Mesendoderm (in vitro differentiated cells): Measurements from ENCODE around the gene PLCB4.

ENCODE experiments used
- DNase-seq: peaks from one replicate; pipeline ENCODE4 v3.0.0; 2013
- H2AK5ac ChIP-seq: 2 replicates; pipeline ENCODE4 v1.6.1; 2013; ENCODE audit warnings: low read length, inconsistent platforms
- H2BK120ac ChIP-seq: 2 replicates; pipeline ENCODE4 v1.6.1; 2013; ENCODE audit warnings: low read depth, mild to moderate bottlenecking, low read length, moderate library complexity, mixed read lengths
- H2BK15ac ChIP-seq: replicated peaks from 2 replicates; pipeline ENCODE4 v1.6.1; 2013; ENCODE audit warnings: low read depth, mild to moderate bottlenecking, moderate library complexity
- H2BK5ac ChIP-seq: 2 replicates; pipeline ENCODE4 v1.6.1; 2013; ENCODE audit warnings: low read length, inconsistent platforms
- H3K18ac ChIP-seq: 2 replicates; pipeline ENCODE4 v1.6.1; 2013; ENCODE audit warnings: mild to moderate bottlenecking, low read length, mixed read lengths
- H3K23ac ChIP-seq: one replicate; pipeline ENCODE4 v1.6.1; 2013; ENCODE audit warnings: low read length
- H3K27ac ChIP-seq: 2 replicates; pipeline ENCODE4 v1.5.1; 2013; ENCODE audit warnings: low read depth, mild to moderate bottlenecking, inconsistent platforms, low read length, moderate library complexity
- H3K27me3 ChIP-seq: 2 replicates; pipeline ENCODE4 v1.6.1; 2013; ENCODE audit warnings: low read length, control low read depth, mild to moderate bottlenecking, inconsistent platforms; ENCODE audit not compliant: insufficient read depth, poor library complexity
- H3K36me3 ChIP-seq: 2 replicates; pipeline ENCODE4 v1.6.1; 2013; ENCODE audit warnings: low read length, inconsistent platforms; ENCODE audit not compliant: control insufficient read depth, insufficient read depth
- H3K4ac ChIP-seq: one replicate; pipeline ENCODE4 v1.6.1; 2013; ENCODE audit warnings: low read depth, mild to moderate bottlenecking, low read length, moderate library complexity
- H3K4me1 ChIP-seq: 2 replicates; pipeline ENCODE4 v1.6.1; 2013; ENCODE audit warnings: low read depth, low read length, inconsistent platforms; ENCODE audit not compliant: control insufficient read depth
- H3K4me2 ChIP-seq: 2 replicates; pipeline ENCODE4 v1.6.1; 2013; ENCODE audit warnings: low read length
- H3K4me3 ChIP-seq: 2 replicates; pipeline ENCODE4 v1.5.1; 2013; ENCODE audit warnings: mild to moderate bottlenecking, low read length
- H3K56ac ChIP-seq: one replicate; pipeline ENCODE4 v1.6.1; 2013; ENCODE audit warnings: low read length
- H3K79me1 ChIP-seq: 2 replicates; pipeline ENCODE4 v1.6.1; 2013; ENCODE audit warnings: low read length, inconsistent platforms
- H3K79me2 ChIP-seq: 2 replicates; pipeline ENCODE4 v1.6.1; 2013; ENCODE audit warnings: mild to moderate bottlenecking, low read length; ENCODE audit not compliant: control insufficient read depth, insufficient read depth
- H3K9ac ChIP-seq: 2 replicates; pipeline ENCODE4 v1.6.1; 2013; ENCODE audit warnings: low read length, inconsistent platforms
- H4K5ac ChIP-seq: one replicate; pipeline ENCODE4 v1.6.1; 2013; ENCODE audit warnings: low read length
- H4K8ac ChIP-seq: one replicate; pipeline ENCODE4 v1.6.1; 2013; ENCODE audit warnings: low read depth, mild to moderate bottlenecking, control low read depth, low read length, moderate library complexity
- WGBS: extraction: QIAGEN DNeasy Blood & Tissue Kit; methylation state at CpG from one replicate; pipeline ENCODE4 v1.1.7; 2013; ENCODE audit warnings: low lambda C conversion rate, missing lambda C conversion rate; ENCODE audit not compliant: insufficient coverage; ENCODE audit errors: extremely low coverage; 5-methylcytosine and 5-hydroxymethylcytosine counted together

PLCB4 gene

GRCh38 chr20:9117548-9117947 lies 48.7 kb downstream of the PLCB4 start:
- no peak overlapping the region for H3K56ac ChIP-seq
- H2AK5ac ChIP-seq = no peak overlapping the region
- H3K18ac ChIP-seq = no peak overlapping the region
- DNase-seq = no peak
- no peak overlapping the region for H3K27ac ChIP-seq
- H3K79me1 ChIP-seq = no peaks in the 10 kb centered on the region
- H4K8ac ChIP-seq = no peak overlapping the region
- 100% methylated on average over 1 of the region's 3 CpGs for WGBS
- H4K5ac ChIP-seq = no peak overlapping the region
- no peaks in the 10 kb centered on the region for H3K4me1 ChIP-seq
- H3K4me3 ChIP-seq = no peak overlapping the region
- no peak overlapping the region for H2BK15ac ChIP-seq
- no peak overlapping the region for H3K4ac ChIP-seq
- no peaks in the 10 kb centered on the region for H3K79me2 ChIP-seq
- no peaks in the 10 kb centered on the region for H3K27me3 ChIP-seq
- no peak overlapping the region for H2BK5ac ChIP-seq
- H3K23ac ChIP-seq = no peak overlapping the region
- H3K36me3 ChIP-seq = no peaks in the 10 kb centered on the region
- no peak overlapping the region for H3K9ac ChIP-seq
- no peak overlapping the region for H2BK120ac ChIP-seq
- H3K4me2 ChIP-seq = no peak overlapping the region

DNA sequence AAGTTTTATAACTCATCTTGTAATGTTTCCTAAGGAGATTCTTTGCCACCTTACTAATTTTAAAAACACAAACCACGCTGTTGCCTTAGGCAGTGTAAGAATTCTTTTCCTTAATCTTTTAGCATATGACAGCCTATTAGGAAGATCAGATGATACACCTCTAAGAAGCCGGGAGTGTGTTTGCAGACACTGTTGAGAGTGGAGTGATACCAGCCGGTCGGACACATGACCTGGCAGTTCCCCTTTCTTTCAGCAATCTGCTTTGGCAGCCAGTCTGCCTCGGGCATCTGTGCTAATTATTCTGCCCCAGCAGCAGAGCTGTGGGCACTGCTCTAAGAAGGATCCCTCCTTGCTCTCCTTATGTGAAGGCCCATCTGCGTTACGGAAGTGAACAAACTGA lies 50.9 kb downstream of the PLCB4 start:
- H3K9ac ChIP-seq = no peak overlapping the region
- H3K79me2 ChIP-seq = no peaks in the 10 kb centered on the region
- no peaks in the 10 kb centered on the region for H3K4me1 ChIP-seq

GRCh38 chr20:9121211-9121610 lies 52.3 kb downstream of the PLCB4 start:
- H3K23ac ChIP-seq = no peak overlapping the region
- H3K4me3 ChIP-seq = no peak overlapping the region

More for the DNA sequence above, 50.9 kb downstream of the PLCB4 start:
- Histone ChIP-seq H2BK15ac (no peak overlapping the region), H4K5ac (no peak overlapping the region), H3K56ac (no peak overlapping the region), H2BK5ac (no peak overlapping the region), H3K4me2 (no peak overlapping the region), H3K27ac (no peak overlapping the region), H2AK5ac (no peak overlapping the region), H3K79me1 (no peaks in the 10 kb centered on the region), H3K23ac (no peak overlapping the region), H3K4ac (no peak overlapping the region), H3K4me3 (no peak overlapping the region), H3K27me3 (no peaks in the 10 kb centered on the region), H3K18ac (no peak overlapping the region), H2BK120ac (no peak overlapping the region), H4K8ac (no peak overlapping the region), H3K36me3 (no peaks in the 10 kb centered on the region)
- whole genome bisulfite sequencing = no CpG with 5 or more reads among the region's 7 CpGs
- no peak for DNase-seq

GRCh38 chr20:9122571-9122970 lies 53.7 kb downstream of the PLCB4 start:
- DNase-seq = no peak
- Histone ChIP-seq H3K4ac (no peak overlapping the region), H3K9ac (no peak overlapping the region), H3K56ac (no peak overlapping the region), H2BK5ac (no peak overlapping the region), H3K4me3 (no peak overlapping the region), H3K27me3 (no peaks in the 10 kb centered on the region), H2BK15ac (no peak overlapping the region), H3K79me1 (no peaks in the 10 kb centered on the region), H3K4me1 (no peaks in the 10 kb centered on the region), H3K27ac (no peak overlapping the region), H4K5ac (no peak overlapping the region), H3K36me3 (no peaks in the 10 kb centered on the region), H4K8ac (no peak overlapping the region), H3K23ac (no peak overlapping the region), H3K79me2 (no peaks in the 10 kb centered on the region), H2AK5ac (no peak overlapping the region), H2BK120ac (no peak overlapping the region), H3K18ac (no peak overlapping the region), H3K4me2 (no peak overlapping the region)
- WGBS = no CpG with 5 or more reads among the region's 2 CpGs

More at GRCh38 chr20:9121211-9121610, 52.3 kb downstream of the PLCB4 start:
- Histone ChIP-seq H4K8ac (no peak overlapping the region), H3K27ac (no peak overlapping the region), H3K9ac (no peak overlapping the region), H3K4me2 (no peak overlapping the region), H3K79me2 (no peaks in the 10 kb centered on the region), H3K18ac (no peak overlapping the region), H3K36me3 (no peaks in the 10 kb centered on the region), H4K5ac (no peak overlapping the region), H2BK5ac (no peak overlapping the region), H2AK5ac (no peak overlapping the region), H3K4ac (no peak overlapping the region), H3K27me3 (no peaks in the 10 kb centered on the region), H3K79me1 (no peaks in the 10 kb centered on the region), H3K56ac (no peak overlapping the region), H2BK120ac (no peak overlapping the region), H2BK15ac (no peak overlapping the region), H3K4me1 (no peaks in the 10 kb centered on the region)
- DNase-seq = no peak
- WGBS = no CpG with 5 or more reads among the region's 6 CpGs

DNA sequence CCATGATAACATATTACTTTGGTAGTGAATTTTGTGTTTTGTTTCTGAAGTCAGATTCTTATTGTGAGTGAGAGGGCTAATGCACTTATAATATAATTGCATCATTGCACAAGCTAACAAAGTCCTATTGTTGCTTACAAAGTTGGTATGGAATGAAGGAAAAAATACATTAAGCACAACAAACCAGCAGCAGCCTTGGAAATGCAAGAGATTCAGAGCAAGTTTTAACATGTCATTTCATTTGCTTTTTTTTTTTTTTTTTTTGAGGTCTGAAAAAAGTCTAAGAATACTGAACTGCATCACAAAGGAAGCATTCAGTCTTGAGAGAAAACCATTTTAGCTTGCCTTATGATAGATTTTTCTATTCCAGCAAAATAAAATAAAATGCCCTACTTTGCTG lies 57.6 kb downstream of the PLCB4 start:
- Histone ChIP-seq H3K4me2 (no peak overlapping the region), H3K9ac (no peak overlapping the region), H2BK120ac (no peak overlapping the region), H3K4me3 (no peak overlapping the region), H2BK15ac (no peak overlapping the region), H3K4me1 (no peaks in the 10 kb centered on the region), H3K79me1 (no peaks in the 10 kb centered on the region), H3K4ac (no peak overlapping the region), H3K36me3 (no peaks in the 10 kb centered on the region), H3K27me3 (no peaks in the 10 kb centered on the region), H3K27ac (no peak overlapping the region), H3K79me2 (no peaks in the 10 kb centered on the region), H3K56ac (no peak overlapping the region), H2AK5ac (no peak overlapping the region), H3K18ac (no peak overlapping the region), H4K8ac (no peak overlapping the region), H2BK5ac (no peak overlapping the region), H3K23ac (no peak overlapping the region), H4K5ac (no peak overlapping the region)
- DNase-seq = no peak

DNA sequence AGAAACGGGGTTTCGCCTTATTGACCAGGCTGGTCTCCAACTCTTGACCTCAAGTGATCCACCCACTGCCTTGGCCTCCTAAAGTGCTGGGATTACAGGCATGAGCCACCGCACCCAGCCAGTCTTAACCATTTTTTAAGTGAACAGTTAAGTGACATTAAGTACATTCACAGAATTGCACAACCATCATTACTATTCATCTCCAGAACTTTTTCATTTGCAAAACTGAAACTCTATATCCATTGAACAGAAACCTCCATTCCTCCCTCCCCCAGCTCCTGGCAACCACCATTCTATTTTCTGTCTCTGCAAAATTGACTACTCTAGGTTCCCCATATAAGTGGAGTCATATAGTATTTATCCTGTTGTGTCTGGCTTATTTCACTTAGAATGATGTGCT lies 59.7 kb downstream of the PLCB4 start:
- no peak overlapping the region for H3K9ac ChIP-seq
- H3K4me1 ChIP-seq = no peaks in the 10 kb centered on the region
- no peak overlapping the region for H3K18ac ChIP-seq
- no peak overlapping the region for H4K5ac ChIP-seq
- no peak overlapping the region for H2AK5ac ChIP-seq
- no peak overlapping the region for H3K23ac ChIP-seq
- H2BK5ac ChIP-seq = no peak overlapping the region
- no peak overlapping the region for H3K4me2 ChIP-seq
- DNase-seq = no peak
- H3K79me2 ChIP-seq = no peaks in the 10 kb centered on the region
- no CpG with 5 or more reads among the region's 3 CpGs for WGBS
- no peak overlapping the region for H2BK120ac ChIP-seq
- no peak overlapping the region for H4K8ac ChIP-seq
- H3K27ac ChIP-seq = no peak overlapping the region
- peaks cover 1% of the 10 kb centered on the region for H3K79me1 ChIP-seq
- no peaks in the 10 kb centered on the region for H3K27me3 ChIP-seq
- H3K36me3 ChIP-seq = no peaks in the 10 kb centered on the region
- H3K4me3 ChIP-seq = no peak overlapping the region
- H3K56ac ChIP-seq = no peak overlapping the region
- no peak overlapping the region for H3K4ac ChIP-seq
- H2BK15ac ChIP-seq = no peak overlapping the region
